HG03280 (cell line): ENCODE results near the gene MEGF6.

ENCODE experiments used
- ATAC-seq: cut with Tn5 transposase; IDR thresholded peaks from one replicate; pipeline ENCODE4 v1.9.1; 2021; ENCODE audit warnings: mild to moderate bottlenecking, moderate library complexity; ENCODE audit not compliant: unreplicated experiment

The MEGF6 gene

DNA sequence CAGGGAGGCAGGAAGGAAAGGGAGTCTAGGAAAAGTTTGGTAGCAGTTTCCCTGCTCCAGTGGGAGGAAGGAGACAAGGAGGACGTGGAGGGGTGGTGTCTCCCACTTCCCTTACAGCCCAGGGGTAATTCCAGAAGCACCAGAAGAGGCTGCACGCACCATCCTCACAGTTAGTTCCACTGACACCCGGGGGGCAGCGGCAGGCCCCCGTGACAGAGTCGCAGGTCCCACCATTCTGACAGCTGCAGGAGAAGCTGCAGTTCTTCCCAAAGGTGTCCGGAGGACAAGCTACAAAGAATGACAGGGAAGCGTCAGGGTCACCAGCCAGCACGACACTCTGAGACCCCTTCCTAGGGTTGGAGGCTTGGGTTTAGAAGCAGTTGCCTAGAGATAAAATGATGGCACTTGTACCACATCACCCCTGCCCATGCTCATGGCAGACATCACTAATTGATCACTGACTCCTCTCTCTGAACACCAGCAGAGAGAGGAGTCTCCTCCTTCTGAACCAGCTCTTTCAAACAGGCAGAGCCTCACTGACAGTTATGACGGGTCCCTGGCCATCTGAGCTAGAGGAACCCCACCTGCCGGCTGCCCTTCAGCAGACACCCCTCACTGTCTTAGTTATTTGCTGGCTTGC, 103.6 kb downstream of the MEGF6 start:
- ATAC-seq = no peak

DNA sequence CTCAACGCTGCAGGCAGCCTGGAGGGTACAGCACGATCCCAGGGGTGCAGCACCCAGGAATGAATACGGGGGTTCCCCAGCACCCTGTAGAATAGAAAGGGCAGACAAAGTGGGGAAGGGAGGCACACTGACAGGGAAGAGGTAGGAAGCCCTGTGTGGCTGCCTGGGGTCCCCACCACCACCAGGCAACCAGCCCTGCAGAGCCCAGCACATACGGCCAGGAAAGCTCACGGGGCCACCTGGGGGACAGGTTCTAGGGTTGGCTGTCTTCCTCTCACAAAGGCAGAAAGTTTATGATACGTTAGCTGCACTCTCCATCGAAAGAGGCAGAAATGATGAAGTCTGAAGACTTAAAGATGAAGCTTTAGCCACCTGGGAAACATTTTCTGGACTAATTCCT, 104.4 kb downstream of the MEGF6 start:
- ATAC-seq = no peak

DNA sequence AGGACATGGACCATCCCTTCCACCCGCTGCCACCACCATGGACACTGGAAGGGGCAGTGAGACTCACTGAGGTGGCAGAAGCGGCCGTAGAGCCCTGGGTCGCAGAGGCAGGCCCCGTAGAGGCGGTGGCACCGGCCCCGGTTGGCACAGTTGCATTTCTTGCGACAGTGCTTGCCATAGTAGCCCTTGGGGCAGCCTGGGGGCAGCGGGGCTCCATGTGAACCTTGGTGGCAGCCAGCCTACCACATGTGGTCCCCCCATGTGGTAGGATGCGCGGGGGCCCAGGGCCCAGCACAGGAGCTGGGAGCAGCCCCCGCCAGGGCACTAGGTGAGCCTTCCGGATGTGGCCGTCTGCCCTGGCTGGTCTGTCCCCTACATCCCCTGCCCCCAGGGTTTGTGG, 105.3 kb downstream of the MEGF6 start:
- ATAC-seq = no peak

DNA sequence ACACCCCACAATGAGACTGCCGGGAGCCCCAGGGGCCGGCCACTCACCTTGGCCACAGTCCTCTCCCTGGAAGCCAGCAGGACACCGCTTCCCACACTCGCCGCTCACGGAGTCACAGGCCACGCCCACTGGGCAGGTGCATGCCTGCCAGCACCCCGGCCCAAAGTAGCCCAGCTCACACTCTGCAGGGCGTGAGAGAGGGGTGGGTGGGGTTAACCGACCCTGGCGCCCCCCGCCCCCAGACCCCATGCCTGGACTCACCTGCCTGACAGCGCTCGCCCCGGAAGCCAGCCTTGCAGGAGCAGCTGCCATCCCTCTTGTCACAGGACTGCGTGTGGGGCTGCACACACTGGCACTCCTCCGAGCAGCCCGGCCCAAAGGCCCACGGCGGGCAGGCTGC, 106.1 kb downstream of the MEGF6 start:
- ATAC-seq = no peak

DNA sequence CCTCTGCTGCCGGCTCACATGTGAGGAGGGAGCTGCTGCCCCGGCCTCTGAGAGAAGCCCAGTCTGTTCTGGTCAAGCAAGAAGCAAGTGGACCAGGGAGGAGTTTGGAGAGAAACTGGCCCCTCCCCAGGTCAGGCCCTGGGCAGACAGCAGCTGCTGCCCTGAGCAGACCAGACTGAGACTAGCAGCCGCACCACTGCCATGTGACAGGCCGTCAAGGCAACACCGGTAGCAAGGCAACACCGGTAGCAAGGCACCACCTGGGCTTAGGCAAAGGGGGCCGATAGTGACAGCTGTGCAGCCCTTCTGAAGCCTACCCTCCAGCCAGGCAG, 106.5 kb downstream of the MEGF6 start:
- ATAC-seq = no peak

DNA sequence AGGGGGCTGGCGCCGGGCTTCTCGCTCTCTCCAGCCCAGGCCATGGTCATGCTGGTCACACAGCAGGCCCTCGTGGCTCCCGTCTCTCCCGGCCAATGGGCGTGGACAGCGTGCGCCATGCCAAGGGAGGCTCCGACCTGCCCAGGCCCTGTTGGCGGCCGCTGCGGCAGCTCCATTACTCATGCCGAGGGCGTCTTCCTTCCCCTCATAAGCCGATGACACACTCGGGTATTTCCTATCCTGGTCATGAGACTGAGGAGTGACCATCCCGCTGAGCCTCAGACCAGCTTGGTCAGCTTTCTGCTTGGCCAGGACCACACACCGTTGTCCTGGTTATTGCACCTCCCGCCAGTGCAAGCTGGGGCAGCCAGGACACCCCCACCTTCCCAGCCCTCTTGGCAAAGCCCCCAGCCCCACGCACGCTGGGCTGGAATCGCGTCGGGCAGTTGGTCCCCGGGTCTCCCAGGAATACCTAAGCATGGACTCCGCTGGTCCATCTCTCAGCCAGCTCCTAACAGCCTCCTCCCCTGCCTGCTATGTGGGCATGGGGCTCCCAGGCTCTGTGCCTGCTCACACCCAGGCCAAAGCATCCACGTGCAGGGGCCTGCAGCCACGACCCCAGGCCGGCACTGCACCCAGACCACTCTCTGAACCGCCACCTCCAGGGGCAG, 107.0 kb downstream of the MEGF6 start:
- no peak for ATAC-seq

DNA sequence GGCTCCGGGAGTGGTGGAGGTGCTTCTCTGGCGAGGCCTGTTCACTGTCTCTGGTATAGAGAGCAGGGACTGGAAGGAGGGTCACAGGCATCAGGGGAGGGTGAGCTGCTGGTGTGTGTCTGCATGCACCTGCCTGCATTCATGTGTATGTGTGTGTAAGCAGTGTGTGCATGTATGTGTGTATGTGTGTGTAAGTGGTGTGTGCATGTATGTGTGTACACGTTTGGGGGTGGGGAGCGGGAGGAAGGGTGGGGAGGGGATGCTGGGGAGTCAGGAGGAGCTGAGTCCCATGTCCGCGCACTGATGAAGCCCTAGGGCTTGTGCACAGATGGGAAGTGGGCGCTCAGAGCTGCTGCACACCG, 107.8 kb downstream of the MEGF6 start:
- ATAC-seq = no peak

DNA sequence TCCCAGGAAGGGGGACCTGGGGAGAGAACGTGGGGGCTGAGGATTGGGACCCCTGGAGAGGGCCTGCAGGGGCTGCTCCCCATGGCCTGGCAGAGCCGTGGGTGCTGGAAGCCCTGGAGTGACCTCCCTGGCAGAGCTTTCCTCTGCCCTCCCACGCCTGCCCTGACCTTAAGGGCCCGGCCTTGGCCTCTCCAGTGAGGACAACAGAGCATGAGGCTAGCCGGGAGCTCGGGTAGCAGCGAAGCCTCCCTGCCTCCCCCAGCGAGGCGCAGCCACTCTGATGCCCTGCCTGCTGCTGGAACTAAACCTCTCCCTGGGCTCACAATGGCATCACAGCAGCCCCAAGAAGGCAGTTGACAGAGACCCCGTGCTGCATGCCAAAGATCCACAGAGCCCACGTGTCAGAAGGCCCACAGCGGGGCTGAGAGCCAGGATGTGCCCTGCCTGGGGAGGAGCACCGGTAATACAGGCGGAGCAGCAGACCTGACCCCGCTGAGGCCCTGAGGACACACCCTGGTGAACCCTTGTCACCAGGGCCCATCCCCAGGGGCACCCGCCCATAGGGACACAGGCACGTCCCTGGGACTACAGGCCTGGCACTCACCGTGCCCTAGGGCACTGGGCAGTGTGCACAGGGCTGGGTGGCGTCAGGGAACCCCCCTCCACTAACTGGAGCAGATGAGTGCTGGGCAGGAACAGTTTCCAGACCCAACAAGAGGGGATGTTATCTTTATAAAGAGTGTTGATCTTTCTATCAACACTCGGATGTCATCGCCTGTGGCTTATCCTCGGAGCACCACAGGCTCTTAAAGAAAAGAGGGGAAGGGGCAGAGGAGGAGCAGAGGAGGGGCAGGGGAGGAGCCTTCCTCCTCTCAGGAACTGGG, 108.4 kb downstream of the MEGF6 start:
- no peak for ATAC-seq

DNA sequence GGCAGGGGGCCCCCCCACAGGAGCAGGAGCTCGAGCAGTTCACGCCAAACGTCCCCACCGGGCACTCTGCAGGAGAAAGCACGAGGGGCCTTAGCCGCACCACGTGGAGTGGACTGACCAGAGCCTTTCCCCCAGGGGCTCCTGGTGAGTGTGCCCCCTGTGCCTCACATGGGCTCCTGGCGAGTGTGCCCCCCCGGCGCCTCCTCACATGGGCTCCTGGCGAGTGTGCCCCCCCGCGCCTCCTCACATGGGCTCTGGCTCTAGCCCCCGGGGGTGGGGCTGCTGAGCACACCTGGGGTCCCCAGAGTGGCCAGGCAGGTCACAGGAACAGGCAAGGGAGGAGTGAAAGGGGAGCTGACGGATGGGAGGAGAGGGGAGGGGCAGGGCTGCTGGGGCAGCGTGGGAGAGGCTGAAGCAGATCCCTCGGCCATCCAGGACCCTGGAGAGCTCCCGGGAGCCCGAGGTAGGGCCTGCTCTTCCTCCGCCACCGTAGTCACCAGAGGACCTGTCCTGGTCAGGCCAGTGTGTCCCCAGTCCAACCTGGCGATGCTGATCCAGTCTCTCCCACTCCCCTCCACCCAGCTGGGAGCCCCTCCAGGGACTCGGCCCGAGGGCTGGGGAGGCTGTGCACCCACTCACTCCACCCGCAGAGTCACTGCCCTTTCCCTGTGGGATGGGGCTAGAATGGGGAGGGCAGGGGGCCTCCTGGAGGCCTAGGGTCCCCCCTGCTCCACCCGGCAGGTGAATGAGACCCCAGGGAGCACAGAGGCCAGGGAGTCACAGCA, 109.3 kb downstream of the MEGF6 start:
- ATAC-seq = no peak

DNA sequence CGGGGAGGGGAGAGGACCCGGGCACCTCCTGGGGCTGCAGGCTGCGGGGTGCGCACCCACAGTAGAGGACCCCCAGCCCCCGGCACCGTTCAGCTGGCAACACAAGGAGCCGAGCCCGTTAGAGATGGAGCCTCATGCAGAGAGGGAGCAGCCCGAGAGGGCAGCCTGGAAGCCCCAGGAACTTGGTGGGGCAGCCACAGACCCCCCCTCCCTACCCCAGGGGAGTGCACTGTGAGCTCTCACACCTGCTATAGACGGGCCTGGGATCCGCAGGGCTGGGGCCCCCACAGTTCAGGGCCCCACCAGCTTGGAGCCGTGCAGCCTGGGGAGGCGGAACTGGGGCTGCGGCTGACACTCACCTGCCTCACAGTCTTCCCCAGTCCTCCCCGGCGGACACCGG, 109.9 kb downstream of the MEGF6 start:
- ATAC-seq = no peak

DNA sequence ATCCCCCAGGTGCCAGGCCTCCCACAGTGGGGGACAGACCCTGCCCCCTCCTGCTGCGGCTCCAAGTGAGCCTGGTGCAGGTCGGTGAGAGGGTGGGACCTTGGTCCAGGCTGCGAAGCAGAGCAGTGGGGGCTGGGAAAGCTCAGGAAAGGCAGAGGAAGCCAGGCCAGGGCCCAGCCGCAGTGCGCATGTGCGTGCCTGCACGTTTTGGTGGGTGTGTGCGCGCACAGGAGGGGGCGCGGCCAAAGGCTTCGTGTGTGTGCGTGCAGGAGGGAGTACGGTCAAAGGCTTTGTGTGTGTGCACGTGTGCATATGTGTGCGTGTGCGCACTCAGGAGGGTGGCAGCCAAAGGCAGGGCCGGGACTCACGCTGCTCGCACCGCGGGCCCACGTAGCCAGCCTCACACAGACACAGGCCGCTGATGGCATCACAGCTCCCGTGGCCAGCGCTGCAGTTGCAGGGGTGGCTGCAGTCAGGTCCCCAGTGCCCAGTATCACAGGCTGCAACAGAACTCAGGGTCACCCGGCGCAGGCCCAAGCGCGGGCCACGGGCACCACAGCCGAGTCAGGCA, 111.0 kb downstream of the MEGF6 start:
- no peak for ATAC-seq

DNA sequence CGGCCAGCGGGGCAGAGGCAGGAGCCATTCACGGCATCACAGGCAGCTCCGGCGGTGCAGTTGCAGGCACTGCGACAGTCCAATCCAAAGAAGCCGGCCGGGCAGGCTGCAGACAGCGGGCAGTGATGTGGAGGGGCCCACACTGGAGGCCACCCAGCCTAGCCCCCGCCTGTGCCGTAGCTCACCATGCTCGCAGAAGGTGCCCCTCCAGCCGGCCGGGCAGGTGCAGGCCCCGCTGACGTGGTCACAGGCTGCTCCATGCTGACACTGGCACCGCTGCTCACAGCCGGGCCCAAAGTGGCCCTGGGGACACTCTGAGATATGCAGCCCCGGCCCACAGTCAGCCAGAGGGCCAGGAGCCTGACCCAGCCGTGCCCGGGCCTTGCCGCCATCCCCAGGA, 111.7 kb downstream of the MEGF6 start:
- no peak for ATAC-seq

DNA sequence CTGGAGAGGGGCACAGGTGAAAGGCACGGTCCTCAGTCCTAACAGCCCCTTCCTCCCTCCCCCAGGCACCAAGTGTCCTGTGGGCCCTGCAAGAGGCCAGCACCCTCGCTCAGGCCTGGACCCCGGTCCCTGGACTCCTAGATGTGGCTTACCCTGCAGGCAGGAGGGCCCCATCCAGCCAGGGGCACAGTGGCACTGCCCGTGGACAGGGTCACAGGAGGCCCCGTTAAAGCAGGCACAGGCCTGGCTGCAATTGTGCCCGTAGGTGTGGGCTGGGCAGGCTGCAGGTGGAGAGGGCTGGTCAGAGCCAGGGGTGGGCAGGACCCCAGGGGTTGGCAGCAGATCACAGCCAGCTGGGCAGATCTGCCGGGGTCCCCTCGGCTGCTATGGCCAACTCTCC, 112.3 kb downstream of the MEGF6 start:
- ATAC-seq = no peak

DNA sequence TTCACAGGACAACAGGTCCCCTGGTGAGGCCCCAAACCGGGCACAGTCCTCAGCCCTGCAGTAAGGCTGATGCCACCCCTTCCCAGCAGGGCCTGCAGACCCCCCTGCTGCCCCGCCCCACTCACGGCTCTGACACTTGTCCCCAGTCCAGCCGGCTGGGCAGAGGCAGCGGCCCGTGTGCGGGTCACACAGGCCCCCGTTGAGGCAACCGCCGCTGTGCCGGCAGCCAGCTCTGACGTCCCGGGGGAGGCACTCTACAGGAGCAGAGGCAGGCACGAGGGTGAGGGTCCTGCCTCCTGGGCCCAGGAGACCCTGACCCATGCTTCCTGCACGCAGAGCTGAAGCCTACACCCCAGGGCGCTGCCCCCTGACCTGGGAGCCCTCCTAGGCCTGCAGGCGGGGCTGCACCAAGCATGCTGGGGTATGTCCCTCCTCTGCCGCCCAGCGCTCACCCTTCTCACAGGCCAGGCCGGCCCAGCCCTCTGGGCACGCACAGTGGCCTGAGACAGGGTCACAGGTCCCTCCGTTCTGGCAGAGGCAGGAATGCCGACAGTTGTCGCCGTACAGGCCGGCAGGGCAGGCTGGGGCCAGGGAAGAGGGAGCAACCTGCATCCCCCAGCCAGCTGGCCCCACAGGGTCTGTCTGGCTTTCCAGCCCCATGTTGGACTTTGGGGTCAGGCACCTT, 112.9 kb downstream of the MEGF6 start:
- no peak for ATAC-seq

DNA sequence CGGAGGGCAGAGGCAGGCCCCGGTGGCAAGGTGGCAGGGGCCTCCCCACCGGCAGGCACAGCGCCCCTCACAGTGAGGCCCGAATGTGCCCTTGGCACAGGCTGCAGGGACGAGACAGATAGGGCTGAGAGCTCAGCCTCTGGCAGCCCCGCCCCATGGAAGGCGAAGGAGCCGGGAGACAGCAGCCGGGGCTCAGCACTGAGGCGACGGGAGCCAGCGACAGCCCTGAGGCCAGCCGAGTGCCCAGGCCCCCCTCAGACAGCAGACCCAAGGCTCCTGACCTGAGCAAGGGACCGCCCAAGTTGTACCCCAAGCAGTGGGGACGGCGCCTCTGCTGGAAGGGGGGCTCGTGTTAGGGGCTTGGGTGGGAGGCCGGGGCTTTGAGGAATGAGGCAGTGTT, 113.8 kb downstream of the MEGF6 start:
- ATAC-seq = no peak

DNA sequence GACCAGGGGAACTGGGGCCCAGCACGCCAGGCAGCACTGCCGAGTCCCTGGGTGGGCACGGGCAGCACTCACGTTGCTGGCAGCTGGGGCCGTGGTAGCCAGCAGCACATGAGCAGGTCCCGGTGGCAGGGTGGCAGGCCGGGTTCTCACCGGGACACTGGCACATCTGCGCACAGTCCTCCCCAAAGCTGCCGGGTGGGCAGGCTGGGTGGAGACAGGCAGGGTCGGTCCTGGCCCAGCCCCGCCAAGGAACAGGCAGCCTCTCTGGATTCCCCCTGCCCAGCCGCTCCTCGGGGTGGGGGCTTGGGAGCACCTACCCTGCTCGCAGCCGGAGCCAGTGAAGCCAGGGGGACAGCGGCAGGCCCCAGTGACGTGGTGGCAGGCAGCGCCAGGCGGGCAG, 114.4 kb downstream of the MEGF6 start:
- ATAC-seq = no peak

DNA sequence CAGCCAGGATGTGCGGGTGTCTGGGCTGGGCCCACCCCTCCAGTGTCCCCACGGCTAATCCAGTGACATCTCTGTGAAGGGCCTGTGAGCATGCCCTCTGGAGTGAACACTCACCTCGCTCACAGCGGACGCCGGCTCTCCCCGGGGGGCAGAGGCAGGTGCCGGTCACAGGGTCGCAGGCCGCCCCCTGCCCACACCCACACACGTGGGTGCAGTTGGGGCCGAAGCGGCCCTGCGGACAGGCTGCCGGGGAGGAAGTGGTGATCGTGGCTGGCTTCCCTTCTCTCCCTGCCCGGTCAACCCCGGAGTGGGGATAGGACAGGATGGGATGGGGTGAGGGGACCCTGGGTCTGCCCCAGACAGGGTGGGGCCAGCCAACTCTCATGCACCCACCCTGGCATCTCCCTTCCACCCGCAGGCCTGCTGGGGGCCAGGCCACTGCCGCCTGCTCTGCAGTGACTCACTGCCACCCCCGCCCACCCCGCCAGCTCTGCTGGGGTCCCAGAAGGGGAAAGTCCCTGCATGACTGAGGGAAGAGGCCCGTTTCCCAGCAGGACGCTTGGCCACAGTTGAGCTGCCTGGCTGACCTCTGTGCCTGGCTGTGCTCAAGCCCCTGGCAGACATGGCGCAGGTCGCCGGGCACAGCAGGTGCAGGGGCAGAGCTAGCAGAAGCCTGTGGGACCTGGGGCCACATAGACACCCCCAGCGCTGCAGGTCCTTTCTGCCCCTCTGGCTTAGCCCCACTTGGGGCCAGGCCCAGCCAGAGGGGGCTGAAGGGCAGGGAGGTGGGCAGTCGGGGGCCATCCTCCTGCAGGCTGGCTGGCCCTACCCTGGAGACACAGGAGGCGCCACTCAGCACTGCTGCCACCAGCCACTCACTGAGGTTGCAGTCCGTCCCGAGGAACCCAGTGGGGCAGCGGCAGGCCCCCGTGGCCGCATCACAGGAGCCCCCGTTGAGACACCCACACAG, 115.2 kb downstream of the MEGF6 start:
- no peak for ATAC-seq

DNA sequence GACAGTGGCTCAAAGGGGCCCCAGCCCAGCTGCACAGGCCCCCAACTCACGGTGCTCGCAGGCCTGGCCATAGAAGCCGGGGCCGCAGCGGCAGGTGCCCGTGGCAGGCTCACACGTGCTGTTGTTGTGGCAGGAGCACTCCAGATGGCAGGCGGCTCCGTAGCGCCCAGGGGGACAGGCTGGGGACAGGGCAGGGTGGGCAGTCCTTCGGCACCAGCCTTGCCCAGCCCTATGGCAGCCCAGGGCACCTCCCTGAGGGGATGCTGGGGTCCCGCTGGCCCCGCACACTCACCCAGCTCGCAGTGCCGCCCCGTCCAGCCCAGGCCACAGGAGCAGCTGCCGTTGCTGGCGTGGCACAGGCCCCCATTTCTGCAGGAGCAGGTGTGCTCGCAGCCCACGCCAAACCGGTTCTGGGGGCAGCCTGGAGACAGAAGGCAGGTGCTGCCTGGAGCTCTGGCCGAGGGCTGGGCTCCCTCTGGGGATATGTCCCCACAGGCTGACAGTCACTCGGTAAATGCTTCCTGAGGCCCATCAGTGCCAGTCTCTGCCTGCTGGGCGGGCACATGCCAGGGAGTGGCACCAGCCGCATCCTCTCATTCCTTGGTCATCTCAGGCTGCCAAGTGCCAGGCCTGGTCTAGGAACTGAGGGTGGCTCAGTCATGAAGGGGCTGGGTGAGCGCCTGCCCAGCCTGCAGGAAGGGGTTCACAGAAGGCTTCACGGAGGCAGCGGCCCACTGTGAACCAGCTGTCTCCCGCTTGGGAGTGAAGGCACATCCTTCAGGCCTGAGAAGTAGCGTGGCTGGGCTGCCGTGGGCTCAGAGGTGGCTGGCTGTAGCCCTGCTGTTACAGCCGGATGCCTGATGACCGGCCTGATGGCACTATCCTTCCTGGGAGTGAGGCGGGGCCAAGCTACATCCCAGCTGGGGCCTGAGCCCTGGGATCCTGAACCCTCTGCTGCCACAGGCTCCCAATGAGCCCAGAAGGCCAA, 116.7 kb downstream of the MEGF6 start:
- ATAC-seq = no peak
